Right lobe of liver (tissue), 4 donors: Measurements from ENCODE around the gene COL25A1.

Experiments used
- POLR2A ChIP-seq: fragments of 450-650 bp; IDR thresholded peaks from one replicate; pipeline ENCODE4 v1.6.1; 2017; ENCODE audit warnings: antibody characterized with exemption, mild to moderate bottlenecking
- TF ChIP-seq, protein P1 (sequence below), 4 donors: fragments of 200-600 bp in 3 of 4; fragments of 450-650 bp in 1 of 4; IDR thresholded peaks; one replicate each; pipeline versions ENCODE4 v1.5.1 to v1.8.0; 2016 to 2022; ENCODE audit warnings: antibody characterized with exemption in 4 of 4, mild to moderate bottlenecking in 2 of 4
- donor health status: DM: no; HTN: no; CAD: no.
- donor health status: DM: no; HTN: no; CAD: no.
- donor health status: DM: no; HTN: yes; CAD: no.

GRCh38 chr4:108840426-108840975, 462.0 kb downstream of the COL25A1 start:
- TF ChIP-seq, protein P1, sequence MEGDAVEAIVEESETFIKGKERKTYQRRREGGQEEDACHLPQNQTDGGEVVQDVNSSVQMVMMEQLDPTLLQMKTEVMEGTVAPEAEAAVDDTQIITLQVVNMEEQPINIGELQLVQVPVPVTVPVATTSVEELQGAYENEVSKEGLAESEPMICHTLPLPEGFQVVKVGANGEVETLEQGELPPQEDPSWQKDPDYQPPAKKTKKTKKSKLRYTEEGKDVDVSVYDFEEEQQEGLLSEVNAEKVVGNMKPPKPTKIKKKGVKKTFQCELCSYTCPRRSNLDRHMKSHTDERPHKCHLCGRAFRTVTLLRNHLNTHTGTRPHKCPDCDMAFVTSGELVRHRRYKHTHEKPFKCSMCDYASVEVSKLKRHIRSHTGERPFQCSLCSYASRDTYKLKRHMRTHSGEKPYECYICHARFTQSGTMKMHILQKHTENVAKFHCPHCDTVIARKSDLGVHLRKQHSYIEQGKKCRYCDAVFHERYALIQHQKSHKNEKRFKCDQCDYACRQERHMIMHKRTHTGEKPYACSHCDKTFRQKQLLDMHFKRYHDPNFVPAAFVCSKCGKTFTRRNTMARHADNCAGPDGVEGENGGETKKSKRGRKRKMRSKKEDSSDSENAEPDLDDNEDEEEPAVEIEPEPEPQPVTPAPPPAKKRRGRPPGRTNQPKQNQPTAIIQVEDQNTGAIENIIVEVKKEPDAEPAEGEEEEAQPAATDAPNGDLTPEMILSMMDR (IDR thresholded peaks at IDR 0.05) = no peak
- TF ChIP-seq POLR2A = no peak
